PC-3 (cell line): ENCODE data around the gene SEC14L2. TPM values are rescaled to one million over a fixed set of nuclear protein-coding genes. Genes with fewer than 3 reads are reported as not detected.
"Not testable (repeated sequence)": the region's sequence is repeated elsewhere in the genome, so short reads cannot be mapped to it uniquely, and the experiment has no call there.

Source experiments
- ATAC-seq: fragments of 200-7000 bp; cut with Tn5 transposase; 2 replicates; pipeline ENCODE4 v1.9.1; 2020; ENCODE audit warnings: mild to moderate bottlenecking, moderate library complexity
- BruUV-seq: library from RNA; stranded (reverse); fragments of 400-500 nt; replicated peaks from 2 replicates; lab custom pipeline; 2021; lab: Mats Ljungman, UMichigan
- CTCF ChIA-PET: fragments of 300-600 bp; sonication (Branson Sonifier 250); formaldehyde crosslinking; loops from one replicate; lab custom pipeline; 2022; ENCODE audit warnings: antibody characterized with exemption; lab: Charles Lee
- POLR2A ChIA-PET: fragments of 300-600 bp; sonication (Branson Sonifier 250); formaldehyde crosslinking; loops from one replicate; lab custom pipeline; 2022; ENCODE audit warnings: antibody characterized with exemption; ENCODE audit not compliant: unreplicated experiment; lab: Charles Lee
- DNase-seq: peaks from one replicate; pipeline ENCODE4 v3.0.0-alpha.2; 2015
- H2AFZ ChIP-seq: fragments of 300-600 bp; sonication (generic); 2 replicates; pipeline ENCODE4 v1.6.0; 2016; ENCODE audit warnings: antibody characterized with exemption, low read length
- H3F3A ChIP-seq: fragments of 300-600 bp; sonication (generic); one replicate; pipeline ENCODE4 v1.6.0; 2017; ENCODE audit warnings: antibody characterized with exemption, low read length, control low read depth, mild to moderate bottlenecking; ENCODE audit not compliant: unreplicated experiment
- H3K27ac ChIP-seq: fragments of 300-600 bp; sonication (generic); 2 replicates; pipeline ENCODE4 v1.5.1; 2016; ENCODE audit warnings: mild to moderate bottlenecking, low read length
- H3K27me3 ChIP-seq: fragments of 300-600 bp; sonication (generic); 2 replicates; pipeline ENCODE4 v1.6.1; 2016; ENCODE audit warnings: low read length, mixed read lengths
- H3K36me3 ChIP-seq: fragments of 300-600 bp; sonication (generic); 2 replicates; pipeline ENCODE4 v1.6.1; 2016; ENCODE audit warnings: low read depth, mixed run types, low read length, mixed read lengths
- H3K4me1 ChIP-seq: fragments of 300-600 bp; sonication (generic); 2 replicates; pipeline ENCODE4 v1.5.1; 2016; ENCODE audit warnings: low read length; ENCODE audit not compliant: insufficient read depth
- H3K4me2 ChIP-seq: fragments of 300-600 bp; sonication (generic); 2 replicates; pipeline ENCODE4 v1.6.0; 2016; ENCODE audit warnings: low read length
- H3K4me3 ChIP-seq: fragments of 300-600 bp; sonication (generic); 2 replicates; pipeline ENCODE4 v1.5.1; 2016; ENCODE audit warnings: mild to moderate bottlenecking, low read length, mixed read lengths
- H3K79me2 ChIP-seq: fragments of 300-600 bp; sonication (generic); 2 replicates; pipeline ENCODE4 v1.6.1; 2017; ENCODE audit warnings: low read length, mixed read lengths
- H3K9ac ChIP-seq: fragments of 300-600 bp; sonication (generic); 2 replicates; pipeline ENCODE4 v1.6.0; 2016; ENCODE audit warnings: mild to moderate bottlenecking, low read length
- H3K9me2 ChIP-seq: fragments of 300-600 bp; sonication (generic); replicated peaks from 2 replicates; pipeline ENCODE4 v1.6.1; 2016; ENCODE audit warnings: mixed run types, low read length, mixed read lengths
- H3K9me3 ChIP-seq: fragments of 300-600 bp; sonication (generic); 2 replicates; pipeline ENCODE4 v1.6.1; 2016; ENCODE audit warnings: low read length, mixed read lengths
- H4K20me1 ChIP-seq: fragments of 300-600 bp; sonication (generic); 2 replicates; pipeline ENCODE4 v1.6.1; 2016; ENCODE audit warnings: low read length, mixed read lengths
- EZH2 ChIP-seq: fragments of 300-600 bp; sonication (generic); IDR thresholded peaks from one replicate; pipeline ENCODE4 v1.6.1; 2017; ENCODE audit warnings: antibody characterized with exemption, mild to moderate bottlenecking, low read length; ENCODE audit not compliant: unreplicated experiment
- EZH2phosphoT487 ChIP-seq: fragments of 300-600 bp; sonication (generic); IDR thresholded peaks from 2 replicates; pipeline ENCODE4 v1.6.1; 2018; ENCODE audit warnings: mild to moderate bottlenecking, antibody characterized with exemption, low read length, borderline replicate concordance
- intact Hi-C: fragments of 100-400 bp; cut with micrococcal nuclease; formaldehyde crosslinking; loops from 2 replicates; pipeline ENCODE4 v1.9.0; 2023
- total RNA-seq: library from RNA; depleted of rRNA; stranded (reverse); fragments of >200 nt; gene quantifications from 2 replicates; pipeline ENCODE4 v1.2.3, GENCODE V29; 2014
- TF ChIP-seq, protein P1 (sequence below): fragments of 300-600 bp; sonication (generic); conservative IDR thresholded peaks from 2 replicates; pipeline ENCODE4 v1.5.1; 2017; ENCODE audit warnings: antibody characterized with exemption, low read depth, mild to moderate bottlenecking, low read length

SEC14L2 gene
- total RNA-seq, 1 experiment from 2014 or later: 16.8 TPM

DNA sequence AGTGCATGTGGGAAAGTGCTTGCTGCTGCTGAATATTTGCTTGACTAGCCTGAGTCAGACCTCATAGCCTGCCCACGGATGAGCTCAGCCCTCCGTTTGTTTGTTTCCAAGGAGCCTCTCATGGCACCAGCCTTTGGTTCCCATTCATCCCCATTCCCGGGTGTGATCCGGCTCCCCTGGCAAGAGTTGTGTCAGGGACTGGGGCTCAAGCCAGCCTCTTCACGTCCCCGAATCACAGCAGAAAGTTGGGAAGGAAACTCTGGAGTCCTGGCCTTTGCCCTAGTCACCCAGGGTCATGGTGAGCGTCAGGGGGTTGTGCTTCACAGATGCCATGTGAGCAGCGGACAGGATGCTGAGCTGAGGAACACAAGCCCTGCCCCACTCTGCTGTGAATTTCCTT, 61.2 kb downstream of the SEC14L2 start:
- H4K20me1 ChIP-seq: no peaks in the 10 kb centered on the region
- no peak overlapping the region for H2AFZ ChIP-seq
- ChIA-PET POLR2A (no interaction called here), CTCF (no interaction called here)
- ATAC-seq (0 out of 2 replicates have a peak, but pooled peaks have one; percentile 15), DNase-seq (peak; percentile 8)
- no peaks in the 10 kb centered on the region for H3K4me1 ChIP-seq
- H3K79me2 ChIP-seq: no peaks in the 10 kb centered on the region
- no peaks in the 10 kb centered on the region for H3K36me3 ChIP-seq
- H3K4me3 ChIP-seq: no peak overlapping the region
- H3K4me2 ChIP-seq: no peak overlapping the region
- intact Hi-C loops: no loop called here
- no peaks in the 10 kb centered on the region for H3K9me2 ChIP-seq
- no peaks in the 10 kb centered on the region for H3K9me3 ChIP-seq
- no peaks in the 10 kb centered on the region for H3K27me3 ChIP-seq
- no peaks in the 10 kb centered on the region for H3F3A ChIP-seq
- H3K9ac ChIP-seq: no peak overlapping the region
- BruUV-seq: no TSS peak
- TF ChIP-seq EZH2phosphoT487 (no peak), EZH2 (no peak)
- TF ChIP-seq, protein P1, sequence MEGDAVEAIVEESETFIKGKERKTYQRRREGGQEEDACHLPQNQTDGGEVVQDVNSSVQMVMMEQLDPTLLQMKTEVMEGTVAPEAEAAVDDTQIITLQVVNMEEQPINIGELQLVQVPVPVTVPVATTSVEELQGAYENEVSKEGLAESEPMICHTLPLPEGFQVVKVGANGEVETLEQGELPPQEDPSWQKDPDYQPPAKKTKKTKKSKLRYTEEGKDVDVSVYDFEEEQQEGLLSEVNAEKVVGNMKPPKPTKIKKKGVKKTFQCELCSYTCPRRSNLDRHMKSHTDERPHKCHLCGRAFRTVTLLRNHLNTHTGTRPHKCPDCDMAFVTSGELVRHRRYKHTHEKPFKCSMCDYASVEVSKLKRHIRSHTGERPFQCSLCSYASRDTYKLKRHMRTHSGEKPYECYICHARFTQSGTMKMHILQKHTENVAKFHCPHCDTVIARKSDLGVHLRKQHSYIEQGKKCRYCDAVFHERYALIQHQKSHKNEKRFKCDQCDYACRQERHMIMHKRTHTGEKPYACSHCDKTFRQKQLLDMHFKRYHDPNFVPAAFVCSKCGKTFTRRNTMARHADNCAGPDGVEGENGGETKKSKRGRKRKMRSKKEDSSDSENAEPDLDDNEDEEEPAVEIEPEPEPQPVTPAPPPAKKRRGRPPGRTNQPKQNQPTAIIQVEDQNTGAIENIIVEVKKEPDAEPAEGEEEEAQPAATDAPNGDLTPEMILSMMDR: no peak
- H3K27ac ChIP-seq: 0 out of 2 replicates have a peak overlapping the region, but pooled peaks have one; percentile 16

DNA sequence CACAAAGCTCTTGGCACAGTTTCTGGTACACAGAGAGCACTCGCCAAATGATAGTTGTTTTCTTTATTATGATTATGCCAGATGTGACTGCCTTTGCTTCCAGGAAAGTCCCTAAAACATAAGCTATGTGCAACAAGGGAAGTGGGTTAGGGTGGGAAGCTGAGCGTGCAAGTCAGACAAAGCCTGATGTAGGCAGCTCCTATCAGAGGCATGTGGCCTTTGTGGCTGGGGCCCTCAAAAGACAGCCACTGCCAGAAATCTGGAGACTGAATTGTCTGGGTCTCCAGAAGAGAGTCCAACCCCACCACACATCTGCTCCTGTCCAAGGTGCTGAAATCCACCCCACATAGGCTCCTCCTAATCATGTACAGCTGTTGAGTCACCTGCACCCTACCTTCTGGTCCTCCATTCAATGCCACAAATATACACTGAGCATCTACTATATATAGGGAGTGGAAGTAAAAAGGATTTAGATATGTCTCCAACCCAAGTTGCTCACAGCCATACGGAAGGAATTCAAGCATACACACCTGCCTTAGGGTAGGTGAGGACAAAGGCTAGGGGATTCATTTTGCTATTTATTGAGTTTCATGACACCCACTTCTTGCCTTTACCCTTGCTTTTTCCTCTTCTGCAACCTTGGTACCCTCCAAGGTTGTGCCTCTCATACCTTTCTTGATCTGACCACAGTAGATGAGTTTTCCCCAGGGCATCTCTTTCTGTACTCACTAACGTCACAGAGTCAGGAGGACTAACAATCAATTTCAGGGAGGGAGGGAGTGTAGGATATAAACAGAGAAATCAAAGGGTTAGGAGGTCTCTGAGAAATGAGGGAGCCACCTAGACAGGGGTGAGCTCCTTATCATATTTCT, 62.6 kb downstream of the SEC14L2 start:
- Histone ChIP-seq H3K4me1 (no peaks in the 10 kb centered on the region), H3K9me3 (no peaks in the 10 kb centered on the region), H3K9ac (no peak overlapping the region), H3K36me3 (no peaks in the 10 kb centered on the region), H3F3A (no peaks in the 10 kb centered on the region), H3K27ac (no peak overlapping the region), H3K9me2 (no peaks in the 10 kb centered on the region), H4K20me1 (no peaks in the 10 kb centered on the region), H3K4me3 (no peak overlapping the region), H3K4me2 (no peak overlapping the region), H3K27me3 (no peaks in the 10 kb centered on the region), H2AFZ (no peak overlapping the region), H3K79me2 (no peaks in the 10 kb centered on the region)
- CTCF ChIA-PET: no interaction called here
- POLR2A ChIA-PET: no interaction called here
- intact Hi-C loops: no loop called here
- no TSS peak for BruUV-seq
- ATAC-seq: no peak
- peak; percentile 17 for DNase-seq
- TF ChIP-seq, protein P1: no peak
- TF ChIP-seq EZH2phosphoT487: no peak
- no peak for TF ChIP-seq EZH2

DNA sequence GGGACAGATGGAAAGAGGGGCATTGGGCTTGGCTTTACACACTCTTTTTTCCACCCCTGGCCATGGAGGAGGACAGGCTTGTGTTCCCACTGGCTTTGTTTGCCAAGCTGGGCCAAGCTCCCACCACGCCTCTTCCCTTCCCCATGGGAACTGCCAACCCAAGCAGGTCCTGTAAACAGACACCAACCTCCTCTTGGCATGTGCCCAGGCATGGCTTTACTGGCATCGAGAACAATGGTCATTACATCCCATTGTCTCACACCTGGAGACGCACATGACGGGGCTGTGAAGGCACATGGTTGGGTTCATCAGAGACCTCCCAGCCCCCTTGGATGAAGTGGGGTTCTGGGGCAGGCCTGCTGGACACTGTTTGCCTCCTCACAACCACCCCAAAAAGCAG, 63.3 kb downstream of the SEC14L2 start:
- Histone ChIP-seq H3F3A (no peaks in the 10 kb centered on the region), H2AFZ (no peak overlapping the region), H4K20me1 (no peaks in the 10 kb centered on the region), H3K27me3 (no peaks in the 10 kb centered on the region), H3K9ac (no peak overlapping the region), H3K9me3 (no peaks in the 10 kb centered on the region), H3K4me1 (no peaks in the 10 kb centered on the region), H3K4me2 (no peak overlapping the region), H3K27ac (no peak overlapping the region), H3K36me3 (no peaks in the 10 kb centered on the region), H3K9me2 (no peaks in the 10 kb centered on the region), H3K79me2 (no peaks in the 10 kb centered on the region), H3K4me3 (no peak overlapping the region)
- ATAC-seq (peak; percentile 40; the same call in 1 of the 2 replicates), DNase-seq (peak; percentile 15)
- intact Hi-C loops: no loop called here
- BruUV-seq: no TSS peak
- TF ChIP-seq EZH2: no peak
- TF ChIP-seq EZH2phosphoT487: no peak
- TF ChIP-seq, protein P1: no peak
- ChIA-PET CTCF (no interaction called here), POLR2A (no interaction called here)

DNA sequence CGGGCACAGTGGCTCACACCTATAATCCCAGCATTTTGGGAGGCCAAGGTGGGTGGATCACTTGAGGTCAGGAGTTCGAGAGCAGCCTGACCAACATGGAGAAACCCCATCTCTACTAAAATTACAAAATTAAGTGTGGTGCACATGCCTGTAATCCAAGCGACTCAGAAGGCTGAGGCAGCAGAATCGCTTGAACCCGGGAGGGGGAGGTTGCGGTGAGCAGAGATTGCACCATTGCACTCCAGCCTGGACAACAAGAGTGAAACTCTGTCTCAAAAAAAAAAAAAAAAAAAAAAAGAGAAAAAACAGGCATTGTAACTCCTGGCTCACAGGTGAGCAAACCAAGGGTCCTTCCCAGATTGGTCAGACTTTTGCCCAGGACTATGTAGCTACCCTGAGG, 63.7 kb downstream of the SEC14L2 start:
- ATAC-seq, H3K4me1 ChIP-seq, H3K4me3 ChIP-seq, H3F3A ChIP-seq, H4K20me1 ChIP-seq, H3K27me3 ChIP-seq, H3K9me3 ChIP-seq, H3K79me2 ChIP-seq, H3K27ac ChIP-seq, BruUV-seq, H3K36me3 ChIP-seq, DNase-seq, H3K9me2 ChIP-seq, H3K9ac ChIP-seq, CTCF ChIA-PET, H2AFZ ChIP-seq, POLR2A ChIA-PET, intact Hi-C loops, H3K4me2 ChIP-seq: not testable (repeated sequence)
